ENCODE data around the gene HDAC4.

HDAC4 gene

GRCh38 chr2:239365782-239366435 is 34.9 kb downstream of the HDAC4 start:
- no peak for DNase-seq

- no peak for DNase-seq
Measured at GRCh38 chr2:239365071-239365781, 35.6 kb downstream of the HDAC4 start.

GRCh38 chr2:239363946-239364637 is 36.7 kb downstream of the HDAC4 start:
- no peak for DNase-seq

GRCh38 chr2:239362507-239362906 is 38.3 kb downstream of the HDAC4 start:
- DNase-seq = no peak

- no peak for DNase-seq
Measured at GRCh38 chr2:239361311-239361642, 39.5 kb downstream of the HDAC4 start.

- DNase-seq = no peak
Measured at GRCh38 chr2:239360421-239361310, 40.2 kb downstream of the HDAC4 start.

- no peak for DNase-seq
Measured at GRCh38 chr2:239360008-239360407, 40.8 kb downstream of the HDAC4 start.

- DNase-seq = no peak
Measured at GRCh38 chr2:239359196-239359912, 41.5 kb downstream of the HDAC4 start.

- DNase-seq = no peak
Measured at GRCh38 chr2:239358062-239358754, 42.6 kb downstream of the HDAC4 start.

GRCh38 chr2:239355724-239356123 is 45.1 kb downstream of the HDAC4 start:
- DNase-seq = no peak

GRCh38 chr2:239355139-239355538 is 45.7 kb downstream of the HDAC4 start:
- DNase-seq = no peak

GRCh38 chr2:239354791-239355136 is 46.1 kb downstream of the HDAC4 start:
- DNase-seq = no peak

- no peak for DNase-seq
Measured at GRCh38 chr2:239354132-239354790, 46.6 kb downstream of the HDAC4 start.

- no peak for DNase-seq
Measured at GRCh38 chr2:239353692-239354091, 47.1 kb downstream of the HDAC4 start.

GRCh38 chr2:239351687-239352086 is 49.1 kb downstream of the HDAC4 start:
- no peak for DNase-seq

GRCh38 chr2:239349453-239350135 is 51.2 kb downstream of the HDAC4 start:
- no peak for DNase-seq

- no peak for DNase-seq
Measured at GRCh38 chr2:239348563-239349452, 52.0 kb downstream of the HDAC4 start.

- no peak for DNase-seq
Measured at GRCh38 chr2:239346676-239347075, 54.1 kb downstream of the HDAC4 start.

- no peak for DNase-seq
Measured at GRCh38 chr2:239345251-239345650, 55.6 kb downstream of the HDAC4 start.

GRCh38 chr2:239344857-239345216 is 56.0 kb downstream of the HDAC4 start:
- DNase-seq = no peak
